NCI-H1436 (cell line): ENCODE data around the gene TCF7L1.
A peak's percentile ranks its signal among the peaks of the same experiment; 100 is the strongest.
"Not testable (repeated sequence)": the region's sequence is repeated elsewhere in the genome, so short reads cannot be mapped to it uniquely, and the experiment has no call there.

Source experiments
- DNase-seq: peaks from one replicate; lab custom pipeline; 2025; lab: John Stamatoyannopoulos, UW

The TCF7L1 gene

GRCh38 chr2:85326406-85327159, 193.4 kb downstream of the TCF7L1 start:
- no peak for DNase-seq

- no peak for DNase-seq
These were observed 194.1 kb downstream of the TCF7L1 start for GRCh38 chr2:85327160-85327821.

DNA sequence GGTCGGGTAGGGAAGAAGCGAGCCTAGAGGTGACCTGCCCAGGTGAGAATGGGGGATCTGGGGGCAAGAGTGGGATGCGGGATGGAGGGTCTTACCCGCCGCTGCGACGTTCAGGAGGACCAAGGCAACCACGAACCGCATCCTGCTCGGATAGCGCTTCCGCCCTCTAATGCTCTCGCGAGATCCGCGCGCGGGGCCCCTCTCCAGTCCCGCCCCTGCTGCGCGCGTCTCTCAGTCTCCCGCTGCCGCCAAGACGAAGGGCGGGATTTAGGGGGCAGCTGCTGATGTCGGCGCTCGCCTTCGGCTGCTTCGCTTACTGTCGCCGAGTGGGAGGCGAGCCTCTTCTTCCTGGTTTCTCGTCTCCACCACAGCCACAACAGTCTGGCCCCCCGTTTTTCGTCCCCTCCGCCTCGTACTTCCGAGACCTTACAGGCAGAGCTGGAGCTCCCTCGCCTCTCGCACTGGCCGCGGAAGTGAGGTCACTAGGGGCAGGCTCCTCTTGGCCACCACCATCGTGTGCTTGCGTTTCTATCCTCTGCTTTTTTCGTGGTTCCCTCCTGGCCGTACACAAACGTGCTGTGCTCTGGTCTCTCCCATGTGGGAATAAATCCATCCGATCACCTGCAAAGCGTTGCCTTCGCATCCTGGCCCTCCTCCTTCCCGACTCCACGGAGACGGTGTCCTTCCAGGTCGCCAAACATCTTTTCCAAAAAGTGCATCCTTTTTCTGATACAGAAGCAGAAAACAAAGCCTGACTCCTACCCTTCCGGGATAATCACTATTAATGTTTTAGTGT, 194.8 kb downstream of the TCF7L1 start, which contains the start of gene TGOLN2:
TGOLN2 (minus strand) TSS at position 168 of the 796 bp plus-strand sequence; CDS start at position 141, 27 bp downstream.
- peak; percentile 93 for DNase-seq

GRCh38 chr2:85329181-85329651, 196.0 kb downstream of the TCF7L1 start:
- DNase-seq = no peak

- DNase-seq = not testable (repeated sequence)
These were observed 196.5 kb downstream of the TCF7L1 start for GRCh38 chr2:85329701-85330100.

- no peak for DNase-seq
These were observed 197.8 kb downstream of the TCF7L1 start for GRCh38 chr2:85330839-85331636.

DNA sequence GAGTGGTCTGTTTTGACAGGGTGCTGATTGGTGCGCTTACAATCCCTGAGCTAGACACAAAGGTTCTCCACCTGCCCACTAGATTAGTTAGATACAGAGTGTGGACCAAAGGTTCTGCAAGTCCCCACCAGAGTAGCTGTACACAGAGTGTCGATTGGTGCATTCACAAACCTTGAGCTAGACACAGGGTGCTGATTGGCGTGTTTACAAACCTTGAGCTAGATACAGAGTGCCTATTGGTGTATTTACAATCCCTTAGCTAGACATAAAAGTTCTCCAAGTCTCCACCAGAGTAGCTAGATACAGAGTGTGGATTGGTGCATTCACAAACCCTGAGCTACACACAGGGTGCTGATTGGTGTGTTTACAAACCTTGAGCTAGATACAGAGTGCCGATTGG, 200.7 kb downstream of the TCF7L1 start:
- not testable (repeated sequence) for DNase-seq

- DNase-seq = no peak
These were observed 201.7 kb downstream of the TCF7L1 start for GRCh38 chr2:85334928-85335327.

DNA sequence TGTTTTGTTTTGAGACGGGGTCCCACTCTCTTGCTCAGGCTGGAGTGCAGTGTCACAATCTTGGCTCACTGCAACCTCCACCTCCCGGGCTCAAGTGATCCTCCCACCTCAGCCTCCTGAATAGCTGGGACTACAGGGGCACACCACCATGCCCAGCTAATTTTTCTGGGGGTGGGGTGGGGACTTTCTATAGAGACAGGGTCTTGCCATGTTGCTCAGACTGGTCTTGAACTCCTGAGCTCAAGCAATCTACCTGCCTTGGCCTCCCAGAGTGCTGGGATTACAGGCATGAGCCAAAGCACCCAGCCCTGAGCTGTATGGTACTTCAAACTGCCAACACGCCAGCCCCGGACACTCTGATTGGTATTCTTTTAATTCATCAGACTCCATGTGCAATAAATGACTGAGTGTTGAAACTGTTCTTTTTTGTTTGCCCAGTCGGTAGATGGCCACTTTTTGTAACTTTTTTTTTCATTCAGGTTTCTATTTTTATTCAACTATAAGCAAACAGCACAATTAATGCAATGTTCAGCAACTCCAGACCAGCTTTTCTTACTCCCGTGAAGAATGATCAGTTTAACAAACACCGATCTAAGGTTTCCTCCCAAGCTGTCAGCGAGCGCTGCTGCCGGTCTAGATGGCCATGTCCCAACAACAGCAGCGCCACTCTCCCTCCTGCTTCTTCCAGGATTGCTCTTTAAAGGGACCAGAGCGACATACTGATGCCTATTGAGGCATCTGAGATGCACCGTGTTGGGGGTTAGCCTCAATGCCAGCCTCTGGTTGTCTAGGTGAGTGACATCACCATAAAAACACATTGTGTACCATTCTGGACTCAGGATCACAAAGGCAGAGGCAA, 207.1 kb downstream of the TCF7L1 start:
- DNase-seq = no peak

DNA sequence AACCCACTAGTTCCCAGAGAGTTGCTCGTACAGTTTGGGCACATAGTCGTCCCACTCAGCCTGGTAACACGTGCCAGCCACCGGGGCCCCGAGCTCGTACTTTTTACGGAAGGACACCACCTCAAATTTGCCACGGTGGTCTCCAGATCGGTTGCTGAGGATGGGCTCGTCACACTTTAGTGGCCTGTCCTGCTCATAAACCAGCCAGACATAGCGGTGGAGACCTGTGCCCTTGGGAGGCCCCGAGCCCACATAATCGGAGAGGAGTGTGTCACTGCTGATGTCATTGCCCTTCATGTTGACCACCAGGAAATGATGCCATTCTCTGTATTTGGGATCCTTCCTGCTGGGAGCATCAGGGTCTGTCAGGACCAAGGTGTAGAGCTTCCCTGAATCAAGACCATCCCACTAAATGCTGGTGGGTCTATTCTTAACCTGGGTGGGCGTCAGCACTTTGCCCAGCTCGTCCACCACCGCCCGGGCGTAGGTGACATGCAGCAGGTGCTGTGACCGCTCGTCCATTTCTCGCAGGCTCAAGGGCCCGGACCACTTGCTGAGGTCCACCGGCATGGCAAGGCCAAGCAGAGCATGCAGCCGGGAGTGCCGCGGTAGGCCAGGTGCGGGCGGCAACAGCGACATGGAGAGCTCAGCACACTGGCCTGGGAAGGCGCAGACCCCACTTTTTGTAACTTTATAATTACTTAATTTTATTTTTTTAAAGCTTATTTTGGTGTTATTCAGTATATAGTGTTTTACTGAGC, 208.3 kb downstream of the TCF7L1 start:
- no peak for DNase-seq

- DNase-seq = no peak
These were observed 209.0 kb downstream of the TCF7L1 start for GRCh38 chr2:85342156-85342555.

GRCh38 chr2:85343207-85343895, 210.2 kb downstream of the TCF7L1 start:
- not testable (repeated sequence) for DNase-seq

DNA sequence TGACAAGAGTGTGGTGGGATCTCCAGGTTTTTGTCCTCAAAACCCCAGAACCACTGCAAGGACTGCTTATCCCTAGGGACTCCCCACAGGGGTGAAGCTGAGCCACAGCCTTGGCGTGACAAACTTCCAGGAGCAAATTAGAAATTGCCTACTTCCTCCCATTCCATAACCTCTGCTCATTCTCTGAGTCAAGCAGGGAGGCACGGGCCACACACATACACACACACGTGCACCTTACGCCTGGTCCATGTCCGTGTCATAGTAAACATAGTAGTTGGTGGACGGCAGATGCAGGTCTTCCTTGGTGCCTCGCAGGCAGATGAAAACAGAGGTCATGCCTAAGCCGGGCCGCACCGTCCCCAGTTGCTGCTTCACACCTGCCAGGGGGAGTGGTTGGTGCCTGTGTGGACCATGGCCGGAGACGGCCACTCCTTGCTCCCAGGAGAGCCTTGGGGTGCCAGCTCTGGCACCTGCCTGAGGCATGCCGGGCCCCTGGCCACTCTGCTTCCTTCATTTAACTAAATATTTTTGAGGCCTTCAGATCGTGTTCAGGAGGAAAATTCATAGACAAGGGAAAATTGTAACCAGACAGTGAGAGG, 211.3 kb downstream of the TCF7L1 start:
- no peak for DNase-seq

DNA sequence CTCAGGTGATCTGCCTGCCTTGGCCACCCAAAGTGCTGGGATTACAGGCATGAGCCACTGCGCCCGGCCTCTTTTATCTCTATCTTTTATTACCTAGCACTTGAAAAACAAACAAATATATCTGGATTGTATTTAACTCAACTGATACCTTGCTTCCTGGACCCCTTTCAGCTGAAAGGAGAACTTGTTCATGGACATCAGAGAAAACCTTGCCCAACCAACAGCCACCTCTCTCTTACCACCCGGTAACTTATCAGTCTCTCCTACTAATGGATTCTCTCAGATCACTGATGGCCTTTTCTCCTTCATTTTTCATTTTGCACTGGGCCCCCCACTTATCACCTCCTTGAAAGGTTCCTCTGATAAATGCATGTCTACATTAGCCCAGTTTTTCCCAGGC, 214.4 kb downstream of the TCF7L1 start:
- DNase-seq = no peak

GRCh38 chr2:85353876-85354285, 220.7 kb downstream of the TCF7L1 start:
- peak; percentile 0 for DNase-seq

DNA sequence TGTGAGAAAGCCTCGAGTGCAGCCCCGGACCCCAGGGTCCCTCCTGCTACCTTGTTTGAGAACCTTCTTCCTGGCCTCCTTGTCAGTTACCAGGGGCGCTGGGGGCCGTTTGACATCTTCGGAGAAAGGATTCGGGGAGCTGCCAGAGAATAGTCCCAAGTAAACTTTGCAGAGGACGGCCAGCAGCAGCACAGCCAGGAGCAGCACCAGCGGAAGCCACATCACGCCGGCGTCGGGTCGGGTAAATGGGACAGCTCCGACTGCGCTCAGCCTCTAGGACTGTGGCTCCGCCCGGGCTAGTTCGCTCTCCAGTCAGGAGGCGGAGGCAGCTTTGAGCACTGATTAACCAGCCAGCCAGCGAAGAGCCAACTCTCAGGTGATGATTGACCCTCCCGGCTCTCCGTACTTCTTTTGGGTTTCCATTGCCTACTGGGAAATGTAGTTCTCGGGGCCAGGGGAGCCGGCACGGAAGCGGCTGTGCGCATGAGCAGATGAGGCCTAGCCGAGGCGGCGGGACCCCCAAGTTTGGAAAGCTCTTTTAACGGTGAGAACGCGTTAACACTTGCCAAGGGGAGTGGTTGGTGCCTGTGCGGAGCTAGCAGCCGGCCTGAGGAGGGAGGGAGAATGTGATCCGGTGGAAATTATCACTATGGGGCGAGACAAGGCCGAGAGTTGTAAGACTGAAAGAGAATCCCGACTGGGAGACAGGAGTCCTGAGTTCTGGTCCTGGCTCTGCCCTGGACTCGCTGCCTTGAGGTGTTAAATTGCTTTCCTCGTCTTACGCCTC, 221.3 kb downstream of the TCF7L1 start, which contains the start of the genes ELMOD3 and RETSAT:
ELMOD3 (plus strand) TSS at position 484 of the 787 bp plus-strand sequence. CDS start 2,430 bp downstream, outside the sequence.
RETSAT (minus strand) TSS at position 243 of the 787 bp plus-strand sequence; CDS start at position 222, 21 bp downstream.
- peak; percentile 96 for DNase-seq

GRCh38 chr2:85355073-85355410, 221.8 kb downstream of the TCF7L1 start:
- DNase-seq = no peak

- no peak for DNase-seq
These were observed 222.3 kb downstream of the TCF7L1 start for GRCh38 chr2:85355521-85355920.
